ENCODE data around the gene NT5DC3.

The NT5DC3 gene

GRCh38 chr12:103881261-103881660 lies 40.2 kb upstream of the NT5DC3 start:
- Histone ChIP-seq H4K20me1 (ENCODE audit: insufficient read depth, low read length, poor library complexity, severe bottlenecking) (no peaks in the 10 kb centered on the region), H2AFZ (ENCODE audit: low read length) (peak overlapping the region; percentile 49; the same call in 1 of the 2 replicates), H3K9ac (ENCODE audit: low read depth, low read length, poor library complexity, severe bottlenecking) (peak overlapping the region; percentile 65)

DNA sequence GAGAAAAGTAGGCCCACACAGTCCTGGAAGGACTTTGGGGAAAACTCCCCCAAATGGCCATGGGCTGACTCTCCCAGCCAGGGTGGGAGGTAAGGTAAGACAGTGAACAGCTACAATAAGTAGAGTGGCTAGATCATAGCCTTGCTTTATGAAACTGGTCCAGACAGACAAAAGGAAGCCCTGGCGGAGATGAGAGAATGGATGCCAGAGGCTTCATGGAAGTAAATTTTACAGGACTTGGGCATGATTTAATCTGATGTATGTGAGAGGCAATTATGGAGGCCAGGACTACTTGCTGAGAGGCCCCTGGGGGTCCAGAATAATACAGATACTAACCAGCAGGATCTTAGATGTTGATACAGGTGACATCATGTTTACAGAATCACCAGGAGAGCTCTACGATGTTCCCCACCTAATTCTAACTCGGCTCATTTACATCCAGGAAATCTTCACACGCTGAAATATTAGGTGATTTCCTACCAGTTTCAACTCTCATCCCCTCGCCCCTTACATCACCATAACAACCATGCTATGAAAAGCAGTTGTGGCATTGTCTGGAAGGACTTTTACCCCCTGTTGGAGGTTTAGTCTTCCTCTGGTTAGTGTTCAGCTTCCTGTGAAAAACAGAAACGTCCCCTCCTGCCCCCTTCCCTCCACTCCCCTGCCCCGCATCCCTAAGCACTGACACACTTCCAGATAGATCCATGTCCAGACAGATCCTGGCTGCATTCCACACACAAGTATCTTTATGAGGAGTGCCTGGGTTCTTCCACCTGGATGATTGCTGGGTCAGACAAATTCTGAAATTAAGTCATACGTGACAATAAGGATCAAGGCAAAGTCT lies 39.5 kb upstream of the NT5DC3 start:
- H2AFZ ChIP-seq (ENCODE audit: low read length) = peak overlapping the region; percentile 49
- no peaks in the 10 kb centered on the region for H4K20me1 ChIP-seq (ENCODE audit: insufficient read depth, low read length, poor library complexity, severe bottlenecking)
- H3K4me1 ChIP-seq (ENCODE audit: insufficient read depth, low read length, poor library complexity, severe bottlenecking) = peaks cover 49% of the 10 kb centered on the region
- peak overlapping the region; percentile 65 for H3K9ac ChIP-seq (ENCODE audit: low read depth, low read length, poor library complexity, severe bottlenecking)
- H3F3A ChIP-seq (ENCODE audit: low read depth) = 0 out of 2 replicates have a peak, but pooled peaks cover 3% of the 10 kb centered on the region
- TF ChIP-seq EZH2phosphoT487 (IDR thresholded peaks at IDR 0.05; ENCODE audit: borderline replicate concordance) = no peak
- TF ChIP-seq, protein P1, sequence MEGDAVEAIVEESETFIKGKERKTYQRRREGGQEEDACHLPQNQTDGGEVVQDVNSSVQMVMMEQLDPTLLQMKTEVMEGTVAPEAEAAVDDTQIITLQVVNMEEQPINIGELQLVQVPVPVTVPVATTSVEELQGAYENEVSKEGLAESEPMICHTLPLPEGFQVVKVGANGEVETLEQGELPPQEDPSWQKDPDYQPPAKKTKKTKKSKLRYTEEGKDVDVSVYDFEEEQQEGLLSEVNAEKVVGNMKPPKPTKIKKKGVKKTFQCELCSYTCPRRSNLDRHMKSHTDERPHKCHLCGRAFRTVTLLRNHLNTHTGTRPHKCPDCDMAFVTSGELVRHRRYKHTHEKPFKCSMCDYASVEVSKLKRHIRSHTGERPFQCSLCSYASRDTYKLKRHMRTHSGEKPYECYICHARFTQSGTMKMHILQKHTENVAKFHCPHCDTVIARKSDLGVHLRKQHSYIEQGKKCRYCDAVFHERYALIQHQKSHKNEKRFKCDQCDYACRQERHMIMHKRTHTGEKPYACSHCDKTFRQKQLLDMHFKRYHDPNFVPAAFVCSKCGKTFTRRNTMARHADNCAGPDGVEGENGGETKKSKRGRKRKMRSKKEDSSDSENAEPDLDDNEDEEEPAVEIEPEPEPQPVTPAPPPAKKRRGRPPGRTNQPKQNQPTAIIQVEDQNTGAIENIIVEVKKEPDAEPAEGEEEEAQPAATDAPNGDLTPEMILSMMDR (conservative IDR thresholded peaks at IDR 0.05; ENCODE audit: low read length) = no peak
- H3K36me3 ChIP-seq (ENCODE audit: insufficient read depth, low read length) = no peaks in the 10 kb centered on the region
- no peaks in the 10 kb centered on the region for H3K79me2 ChIP-seq (ENCODE audit: insufficient read depth, low read length)
- peak overlapping the region; percentile 60 for H3K4me3 ChIP-seq (ENCODE audit: low read length, poor library complexity, severe bottlenecking)
- no peaks in the 10 kb centered on the region for H3K9me2 ChIP-seq (replicated peaks; ENCODE audit: low read depth, low read length)
- H3K27me3 ChIP-seq (ENCODE audit: insufficient read depth, low read length, poor library complexity, severe bottlenecking) = no peaks in the 10 kb centered on the region
- no peaks in the 10 kb centered on the region for H3K9me3 ChIP-seq (ENCODE audit: insufficient read depth, low read depth, low read length)
- H3K4me2 ChIP-seq (ENCODE audit: low read depth, low read length, poor library complexity, severe bottlenecking) = peak overlapping the region; percentile 77

More at GRCh38 chr12:103881261-103881660, 40.2 kb upstream of the NT5DC3 start:
- Histone ChIP-seq H3K79me2 (ENCODE audit: insufficient read depth, low read length) (no peaks in the 10 kb centered on the region), H3K9me3 (ENCODE audit: insufficient read depth, low read depth, low read length) (no peaks in the 10 kb centered on the region), H3K4me1 (ENCODE audit: insufficient read depth, low read length, poor library complexity, severe bottlenecking) (peaks cover 49% of the 10 kb centered on the region), H3K9me2 (replicated peaks; ENCODE audit: low read depth, low read length) (no peaks in the 10 kb centered on the region), H3K4me3 (ENCODE audit: low read length, poor library complexity, severe bottlenecking) (peak overlapping the region; percentile 60), H3K4me2 (ENCODE audit: low read depth, low read length, poor library complexity, severe bottlenecking) (peak overlapping the region; percentile 77), H3F3A (ENCODE audit: low read depth) (0 out of 2 replicates have a peak, but pooled peaks cover 3% of the 10 kb centered on the region), H3K27me3 (ENCODE audit: insufficient read depth, low read length, poor library complexity, severe bottlenecking) (no peaks in the 10 kb centered on the region), H3K36me3 (ENCODE audit: insufficient read depth, low read length) (no peaks in the 10 kb centered on the region)
- TF ChIP-seq EZH2phosphoT487 (IDR thresholded peaks at IDR 0.05; ENCODE audit: borderline replicate concordance) = no peak
- TF ChIP-seq, protein P1 (conservative IDR thresholded peaks at IDR 0.05; ENCODE audit: low read length) = no peak

GRCh38 chr12:103879878-103880277 lies 38.8 kb upstream of the NT5DC3 start:
- Histone ChIP-seq H3K27me3 (ENCODE audit: insufficient read depth, low read length, poor library complexity, severe bottlenecking) (no peaks in the 10 kb centered on the region), H3F3A (ENCODE audit: low read depth) (0 out of 2 replicates have a peak, but pooled peaks cover 3% of the 10 kb centered on the region), H2AFZ (ENCODE audit: low read length) (peak overlapping the region; percentile 49), H3K4me1 (ENCODE audit: insufficient read depth, low read length, poor library complexity, severe bottlenecking) (peaks cover 49% of the 10 kb centered on the region), H3K4me2 (ENCODE audit: low read depth, low read length, poor library complexity, severe bottlenecking) (peak overlapping the region; percentile 77), H4K20me1 (ENCODE audit: insufficient read depth, low read length, poor library complexity, severe bottlenecking) (no peaks in the 10 kb centered on the region), H3K9me3 (ENCODE audit: insufficient read depth, low read depth, low read length) (no peaks in the 10 kb centered on the region), H3K9ac (ENCODE audit: low read depth, low read length, poor library complexity, severe bottlenecking) (peak overlapping the region; percentile 65), H3K36me3 (ENCODE audit: insufficient read depth, low read length) (no peaks in the 10 kb centered on the region), H3K4me3 (ENCODE audit: low read length, poor library complexity, severe bottlenecking) (peak overlapping the region; percentile 60), H3K79me2 (ENCODE audit: insufficient read depth, low read length) (no peaks in the 10 kb centered on the region), H3K9me2 (replicated peaks; ENCODE audit: low read depth, low read length) (no peaks in the 10 kb centered on the region)
- TF ChIP-seq, protein P1 (conservative IDR thresholded peaks at IDR 0.05; ENCODE audit: low read length) = no peak
- no peak for TF ChIP-seq EZH2phosphoT487 (IDR thresholded peaks at IDR 0.05; ENCODE audit: borderline replicate concordance)

Measured in Loucy (cell line).